Measurements from ENCODE around the gene DOHH. TPM values are rescaled to one million over a fixed set of nuclear protein-coding genes. Genes with fewer than 3 reads are reported as not detected.

DOHH gene
- total and polyA plus RNA-seq, 4 donors = 7.8 to 21.5 (median 19.3) TPM

GRCh38 chr19:3482507-3483225 is 17.8 kb downstream of the DOHH start:
- no peak for TF ChIP-seq CTCF (IDR thresholded peaks at IDR 0.05; ENCODE audit: control extremely low read depth, extremely low read depth)
- ATAC-seq (ENCODE audit: insufficient read depth, low FRiP score) = no peak
- no peaks in the 10 kb centered on the region for H3K9me3 ChIP-seq (ENCODE audit: control insufficient read depth in 4 of 4, insufficient read depth in 3 of 4, low read length in 3 of 4)
- H3K27me3 ChIP-seq (ENCODE audit: control insufficient read depth in 3 of 3, insufficient read depth in 3 of 3, low read length in 2 of 3) = peaks cover 0 to 14% (median 13%) of the 10 kb centered on the region in 3 donors
- H3K9ac ChIP-seq (ENCODE audit: insufficient read depth in 1 of 2, low read length in 2 of 2) = no peak overlapping the region
- no peak overlapping the region for H3K27ac ChIP-seq (ENCODE audit: low read depth in 1 of 2, low read length in 1 of 2)
- H3K4me1 ChIP-seq (ENCODE audit: control insufficient read depth in 5 of 5, insufficient read depth in 5 of 5, low read length in 5 of 5) = peaks cover 0 to 3% (median 0%) of the 10 kb centered on the region in 5 donors
- no peak for DNase-seq
- H3K36me3 ChIP-seq (ENCODE audit: control insufficient read depth in 4 of 4, insufficient read depth in 4 of 4, low read length in 4 of 4) = no peaks in the 10 kb centered on the region
- no peak overlapping the region for H3K4me3 ChIP-seq
- 66 to 78% methylated on average over 42 to 49 of the region's 49 CpGs for WGBS, 2 donors

GRCh38 chr19:3481241-3482090 is 19.0 kb downstream of the DOHH start:
- no peak overlapping the region for H3K9ac ChIP-seq (ENCODE audit: insufficient read depth in 1 of 2, low read length in 2 of 2)
- H3K27me3 ChIP-seq (ENCODE audit: control insufficient read depth in 3 of 3, insufficient read depth in 3 of 3, low read length in 2 of 3) = peaks cover 0 to 17% (median 13%) of the 10 kb centered on the region in 3 donors
- no peaks in the 10 kb centered on the region for H3K9me3 ChIP-seq (ENCODE audit: control insufficient read depth in 4 of 4, insufficient read depth in 3 of 4, low read length in 3 of 4)
- H3K36me3 ChIP-seq (ENCODE audit: control insufficient read depth in 4 of 4, insufficient read depth in 4 of 4, low read length in 4 of 4) = no peaks in the 10 kb centered on the region
- ATAC-seq (ENCODE audit: insufficient read depth, low FRiP score) (no peak), DNase-seq (no peak)
- WGBS, 2 donors = 54 to 78% methylated on average over 38 of the region's 38 CpGs
- no peak overlapping the region for H3K4me3 ChIP-seq
- H3K4me1 ChIP-seq (ENCODE audit: control insufficient read depth in 5 of 5, insufficient read depth in 5 of 5, low read length in 5 of 5) = peaks cover 0 to 3% (median 0%) of the 10 kb centered on the region in 5 donors
- H3K27ac ChIP-seq (ENCODE audit: low read depth in 1 of 2, low read length in 1 of 2) = no peak overlapping the region
- no peak for TF ChIP-seq CTCF (IDR thresholded peaks at IDR 0.05; ENCODE audit: control extremely low read depth, extremely low read depth)

GRCh38 chr19:3480383-3481091 is 19.9 kb downstream of the DOHH start, which contains the start of gene SMIM24:
TSS of gene SMIM24 (minus strand) at chr19:3480525. CDS start at chr19:3480463, 62 bp downstream.
- DNase-seq (no peak), ATAC-seq (ENCODE audit: insufficient read depth, low FRiP score) (no peak)
- TF ChIP-seq CTCF (IDR thresholded peaks at IDR 0.05; ENCODE audit: control extremely low read depth, extremely low read depth) = no peak
- 45 to 65% methylated on average over 24 to 27 of the region's 27 CpGs for WGBS, 2 donors
- H3K9ac ChIP-seq (ENCODE audit: insufficient read depth in 1 of 2, low read length in 2 of 2) = no peak within 1 kb of the TSS
- H3K9me3 ChIP-seq (ENCODE audit: control insufficient read depth in 4 of 4, insufficient read depth in 3 of 4, low read length in 3 of 4) = no peaks in the 10 kb centered on the region
- peaks cover 0 to 3% (median 0%) of the 10 kb centered on the region in 5 donors for H3K4me1 ChIP-seq (ENCODE audit: control insufficient read depth in 5 of 5, insufficient read depth in 5 of 5, low read length in 5 of 5)
- no peak within 1 kb of the TSS for H3K4me3 ChIP-seq
- no peak within 1 kb of the TSS for H3K27ac ChIP-seq (ENCODE audit: low read depth in 1 of 2, low read length in 1 of 2)
- peaks cover 0 to 17% (median 13%) of the 10 kb centered on the region in 3 donors for H3K27me3 ChIP-seq (ENCODE audit: control insufficient read depth in 3 of 3, insufficient read depth in 3 of 3, low read length in 2 of 3)
- no peaks in the 10 kb centered on the region for H3K36me3 ChIP-seq (ENCODE audit: control insufficient read depth in 4 of 4, insufficient read depth in 4 of 4, low read length in 4 of 4)
